Cardiac fibroblast (primary cell): Measurements from ENCODE around the gene P2RX6.
A peak's percentile ranks its signal among the peaks of the same experiment; 100 is the strongest.

Experiments
- DNase-seq, 2 donors: peaks; one replicate each; pipeline versions ENCODE4 v3.0.0 to v3.0.0-alpha.2; 2010; ENCODE audit warnings: low read depth in 2 of 2
- H3K4me3 ChIP-seq, 2 donors: replicated peaks in 1 of 2; 1 replicate in 1 of 2; 2 replicates in 1 of 2; pipeline ENCODE4 v1.5.1; 2011; ENCODE audit warnings: low read depth in 2 of 2, low read length in 2 of 2, mild to moderate bottlenecking in 2 of 2, moderate library complexity in 1 of 2
- TF ChIP-seq, protein P1 (sequence below): IDR thresholded peaks from one replicate; pipeline ENCODE4 v1.5.1; 2011; ENCODE audit warnings: low read depth, mild to moderate bottlenecking, low read length, inconsistent platforms

Gene P2RX6

DNA sequence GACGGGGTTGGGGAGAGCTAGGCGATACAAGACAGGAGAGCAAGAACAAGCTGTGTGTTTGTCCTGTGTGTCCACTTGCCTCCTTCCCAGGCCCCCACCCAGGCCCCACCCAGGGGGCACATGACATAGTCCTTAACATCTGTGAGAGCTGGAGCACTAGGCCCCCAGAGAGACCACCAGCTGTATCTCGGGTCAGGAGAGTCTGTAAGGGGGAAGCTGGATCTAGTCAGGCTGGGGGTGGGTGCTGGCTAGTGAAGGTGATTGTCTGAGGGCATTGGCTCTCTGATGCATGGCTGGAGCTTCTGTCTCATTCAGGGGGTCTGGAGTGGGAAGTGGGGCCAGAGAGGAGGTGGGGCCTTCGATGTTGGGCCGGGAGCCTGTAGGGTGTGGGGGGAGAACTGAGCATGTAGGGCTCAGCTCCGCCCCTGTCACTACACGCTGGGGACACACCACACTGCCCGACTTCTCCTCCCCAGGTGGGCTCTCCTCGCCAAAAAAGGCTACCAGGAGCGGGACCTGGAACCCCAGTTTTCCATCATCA, 571 bp downstream of the P2RX6 start:
- TF ChIP-seq, protein P1, sequence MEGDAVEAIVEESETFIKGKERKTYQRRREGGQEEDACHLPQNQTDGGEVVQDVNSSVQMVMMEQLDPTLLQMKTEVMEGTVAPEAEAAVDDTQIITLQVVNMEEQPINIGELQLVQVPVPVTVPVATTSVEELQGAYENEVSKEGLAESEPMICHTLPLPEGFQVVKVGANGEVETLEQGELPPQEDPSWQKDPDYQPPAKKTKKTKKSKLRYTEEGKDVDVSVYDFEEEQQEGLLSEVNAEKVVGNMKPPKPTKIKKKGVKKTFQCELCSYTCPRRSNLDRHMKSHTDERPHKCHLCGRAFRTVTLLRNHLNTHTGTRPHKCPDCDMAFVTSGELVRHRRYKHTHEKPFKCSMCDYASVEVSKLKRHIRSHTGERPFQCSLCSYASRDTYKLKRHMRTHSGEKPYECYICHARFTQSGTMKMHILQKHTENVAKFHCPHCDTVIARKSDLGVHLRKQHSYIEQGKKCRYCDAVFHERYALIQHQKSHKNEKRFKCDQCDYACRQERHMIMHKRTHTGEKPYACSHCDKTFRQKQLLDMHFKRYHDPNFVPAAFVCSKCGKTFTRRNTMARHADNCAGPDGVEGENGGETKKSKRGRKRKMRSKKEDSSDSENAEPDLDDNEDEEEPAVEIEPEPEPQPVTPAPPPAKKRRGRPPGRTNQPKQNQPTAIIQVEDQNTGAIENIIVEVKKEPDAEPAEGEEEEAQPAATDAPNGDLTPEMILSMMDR: no peak
- DNase-seq: no peak
- peak overlapping the region in 1 of 2 donors; percentile 64 for H3K4me3 ChIP-seq

DNA sequence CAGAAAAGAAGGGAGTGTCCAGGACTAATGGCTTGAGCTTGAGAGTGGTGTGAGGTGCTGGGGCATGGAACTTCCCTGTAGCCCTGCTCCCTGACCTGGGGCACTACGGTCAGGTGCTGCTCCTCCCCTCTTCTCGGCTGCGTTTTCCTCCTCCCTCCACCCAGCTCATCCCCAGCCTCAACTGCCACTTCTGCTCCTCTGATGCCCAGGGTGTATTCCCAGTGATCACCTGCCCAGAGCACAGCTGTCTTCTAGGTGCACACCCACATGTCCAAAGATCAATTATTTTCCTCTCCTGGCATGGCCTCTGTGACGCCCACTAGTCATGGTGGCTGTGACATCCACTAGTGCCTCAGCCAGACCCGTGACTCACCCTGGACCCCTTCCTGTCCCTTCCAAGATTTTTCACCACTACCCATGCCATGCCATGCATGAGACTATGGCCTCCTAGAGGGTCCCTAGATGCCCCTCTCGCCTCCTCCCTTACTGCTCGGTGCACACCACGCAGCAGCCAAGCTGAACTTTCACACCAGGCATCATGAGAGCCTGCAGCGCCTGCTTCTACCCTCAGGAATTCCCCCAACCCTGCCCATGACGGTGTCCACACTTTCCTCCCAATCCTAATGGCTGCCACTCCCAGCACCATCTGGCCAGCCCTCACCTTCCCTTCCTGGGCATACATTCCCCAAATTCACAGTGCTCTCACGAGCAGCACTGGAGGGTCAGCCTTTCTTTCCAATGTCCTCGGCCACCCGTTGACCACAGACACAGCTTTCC, 1.9 kb downstream of the P2RX6 start:
- no peak overlapping the region for H3K4me3 ChIP-seq
- DNase-seq: no peak
- TF ChIP-seq, protein P1: no peak

DNA sequence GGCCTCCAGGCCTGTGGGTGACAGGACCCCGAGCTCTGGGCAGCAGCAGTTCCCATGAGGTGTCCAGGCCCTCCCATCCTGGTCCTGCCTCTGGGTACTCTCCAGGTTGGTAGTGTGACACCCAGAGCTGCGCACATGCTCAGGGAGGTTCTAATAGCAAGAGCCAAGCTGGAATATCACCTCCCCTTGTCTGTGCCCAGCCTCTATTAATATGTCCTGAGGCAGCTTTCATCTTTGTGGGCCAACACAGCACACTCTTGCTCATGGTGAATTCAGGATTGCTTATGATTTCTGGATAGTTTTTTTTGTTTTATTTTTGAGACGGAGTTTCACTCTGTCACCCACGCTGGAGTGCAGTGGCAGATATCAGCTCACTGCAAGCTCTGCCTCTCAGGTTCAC, 3.3 kb downstream of the P2RX6 start:
- no peak overlapping the region for H3K4me3 ChIP-seq
- DNase-seq: no peak
- TF ChIP-seq, protein P1: no peak

DNA sequence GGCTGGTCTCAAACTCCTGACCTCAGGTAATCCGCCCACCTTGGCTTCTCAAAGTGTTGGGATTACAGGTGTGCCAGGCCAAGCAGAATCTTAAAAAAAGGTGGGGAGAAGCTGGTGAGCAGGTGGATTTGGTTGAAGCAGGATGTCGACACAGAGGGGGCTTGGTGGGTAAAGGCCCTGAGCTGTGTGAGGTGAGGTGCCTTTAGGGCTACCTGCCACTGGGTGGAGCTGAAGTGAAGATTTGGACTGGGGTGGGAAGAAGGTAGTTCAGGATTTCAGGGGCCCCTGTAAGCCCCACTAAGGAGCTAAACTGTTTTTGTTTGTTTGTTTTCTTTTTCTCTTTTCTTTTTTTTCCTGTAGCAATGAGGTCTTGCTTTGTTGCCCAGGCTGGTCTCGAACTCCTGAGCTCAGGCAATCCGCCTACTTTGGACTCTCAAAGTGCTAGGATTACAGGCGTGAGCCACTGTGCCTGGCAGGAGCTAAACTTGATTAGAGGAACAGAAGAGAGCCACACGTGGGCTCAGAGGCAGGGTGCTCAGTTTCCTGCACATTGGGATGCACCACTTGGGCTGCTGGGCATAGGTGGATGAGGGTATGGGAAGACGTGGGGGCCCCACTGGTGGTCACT, 6.0 kb downstream of the P2RX6 start:
- DNase-seq: peak; percentile 15 to 24
- H3K4me3 ChIP-seq: no peak overlapping the region
- TF ChIP-seq, protein P1: peak; percentile 54

DNA sequence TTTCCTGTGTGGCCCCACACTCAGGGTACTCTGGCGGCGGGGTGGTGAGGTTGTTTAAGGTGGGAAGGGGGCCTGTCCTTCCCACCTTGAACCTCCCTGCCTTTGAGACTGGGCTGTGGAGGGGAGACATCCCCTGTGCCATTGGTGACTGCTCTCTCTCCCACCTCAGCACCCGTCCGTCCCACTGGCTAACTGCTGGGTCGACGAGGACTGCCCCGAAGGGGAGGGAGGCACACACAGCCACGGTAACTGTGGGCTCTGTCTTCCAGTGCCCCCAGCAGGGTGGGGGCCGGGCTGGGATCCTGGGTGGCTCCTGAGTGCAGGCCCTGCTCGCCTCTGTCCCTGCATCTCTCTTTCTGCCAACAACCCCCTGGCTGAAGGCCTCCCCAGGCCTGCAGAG, 7.5 kb downstream of the P2RX6 start:
- H3K4me3 ChIP-seq: no peak overlapping the region
- DNase-seq: no peak
- TF ChIP-seq, protein P1: no peak

DNA sequence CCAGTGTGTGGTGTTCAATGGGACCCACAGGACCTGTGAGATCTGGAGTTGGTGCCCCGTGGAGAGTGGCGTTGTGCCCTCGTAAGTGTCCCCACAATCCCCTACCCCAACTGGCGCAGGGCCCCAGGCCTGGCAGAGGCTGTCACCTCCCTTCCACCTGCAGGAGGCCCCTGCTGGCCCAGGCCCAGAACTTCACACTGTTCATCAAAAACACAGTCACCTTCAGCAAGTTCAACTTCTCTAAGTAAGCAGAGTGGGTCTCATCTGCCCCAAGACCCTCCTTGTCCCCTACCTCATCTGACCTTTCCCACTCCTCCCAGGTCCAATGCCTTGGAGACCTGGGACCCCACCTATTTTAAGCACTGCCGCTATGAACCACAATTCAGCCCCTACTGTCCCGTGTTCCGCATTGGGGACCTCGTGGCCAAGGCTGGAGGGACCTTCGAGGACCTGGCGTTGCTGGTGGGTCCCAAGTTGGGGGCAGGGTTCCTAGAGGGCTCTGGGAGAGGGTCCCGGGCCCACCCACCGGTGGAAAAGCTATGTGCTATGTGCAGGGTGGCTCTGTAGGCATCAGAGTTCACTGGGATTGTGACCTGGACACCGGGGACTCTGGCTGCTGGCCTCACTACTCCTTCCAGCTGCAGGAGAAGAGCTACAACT, 8.1 kb downstream of the P2RX6 start:
- DNase-seq: no peak
- TF ChIP-seq, protein P1: no peak
- H3K4me3 ChIP-seq: no peak overlapping the region
